K562 (cell line): Measurements from ENCODE around the gene CSF3. TPM values are rescaled to one million over a fixed set of nuclear protein-coding genes. Genes with fewer than 3 reads are reported as not detected.
A peak's percentile ranks its signal among the peaks of the same experiment; 100 is the strongest.

Experiments
- ATF3 ChIP-seq, 2 experiments: fragments of 450-650 bp in 1 of 2; sonication (generic) in 1 of 2; formaldehyde crosslinking in 1 of 2; IDR thresholded peaks in 1 of 2; conservative IDR thresholded peaks in 1 of 2; 2 replicates each; pipeline versions ENCODE4 v1.6.1 to v1.8.1; 2016 to 2023; ENCODE audit warnings: mild to moderate bottlenecking in 2 of 2, moderate library complexity in 2 of 2, inconsistent platforms in 1 of 2, missing genetic modification reagents in 1 of 2
- CREM ChIP-seq: IDR thresholded peaks from 2 replicates; pipeline ENCODE4 v1.6.1; 2014; ENCODE audit warnings: antibody characterized with exemption, low read depth
- E2F4 ChIP-seq: sonication (generic); formaldehyde crosslinking; IDR thresholded peaks from 2 replicates; pipeline ENCODE4 v1.8.0; 2022; ENCODE audit warnings: mild to moderate bottlenecking, low read depth, missing genetic modification reagents
- IRF9 ChIP-seq: fragments of 450-650 bp; IDR thresholded peaks from 2 replicates; pipeline ENCODE4 v1.6.1; 2016; ENCODE audit warnings: missing biosample characterization, missing genetic modification characterization
- MAX ChIP-seq: sonication (generic); formaldehyde crosslinking; IDR thresholded peaks from 2 replicates; pipeline ENCODE4 v1.9.0; 2022; ENCODE audit warnings: mild to moderate bottlenecking, missing genetic modification reagents
- MGA ChIP-seq: fragments of 450-650 bp; IDR thresholded peaks from 2 replicates; pipeline ENCODE4 v1.6.1; 2016; ENCODE audit warnings: mild to moderate bottlenecking, moderate library complexity
- NFIC ChIP-seq: fragments of 450-650 bp; IDR thresholded peaks from 2 replicates; pipeline ENCODE4 v1.6.1; 2017; ENCODE audit warnings: mild to moderate bottlenecking, inconsistent platforms
- PPARD ChIP-seq: fragments of 250-450 bp; sonication (Bioruptor Pico); IDR thresholded peaks from 2 replicates; pipeline ENCODE4 v1.8.0; 2022; ENCODE audit warnings: inconsistent platforms, mild to moderate bottlenecking, moderate library complexity
- THAP7 ChIP-seq: fragments of 250-450 bp; sonication (Bioruptor Pico); IDR thresholded peaks from 2 replicates; pipeline ENCODE4 v1.5.0; 2021
- XRCC4 ChIP-seq: IDR thresholded peaks from one replicate; pipeline ENCODE4 v1.6.1; 2011; ENCODE audit not compliant: insufficient read depth, insufficient read length; ENCODE audit errors: extremely low read depth
- ZNF444 ChIP-seq: fragments of 250-450 bp; sonication (Bioruptor Pico); IDR thresholded peaks from 2 replicates; pipeline ENCODE4 v1.4.0; 2020; ENCODE audit warnings: mild to moderate bottlenecking, moderate library complexity
- ZNF766 ChIP-seq: fragments of 200-800 bp; sonication (Bioruptor generic); conservative IDR thresholded peaks from 2 replicates; pipeline ENCODE4 v1.6.1; 2016; ENCODE audit warnings: missing genetic modification characterization, missing compliant biosample characterization
- polyA plus RNA-seq, 8 experiments: library from polyadenylated mRNA; depleted of rRNA in 4 of 8; stranded (reverse) in 5 of 8; unstranded in 3 of 8; fragments of >200 nt; fragmentation: Nextera tagmentation in 2 of 8; fragmentation: Illumina TruSeq in 1 of 8; extraction: Ambion mirVana in 2 of 8; extraction: Trizol in 1 of 8; gene quantifications; 2 replicates each; pipeline versions ENCODE4 v1.2.1 to v1.2.3, GENCODE V29; 2011 to 2014; ENCODE audit warnings: inconsistent platforms in 1 of 8, missing spikeins in 1 of 8
- total RNA-seq, 7 experiments: library from RNA; depleted of rRNA in 6 of 7; stranded (reverse); fragments of >200 nt in 6 of 7; fragmentation: Illumina TruSeq in 2 of 7; extraction: Trizol in 2 of 7; gene quantifications; 2 replicates each; pipeline versions ENCODE4 v1.2.1 to v1.2.3, GENCODE V29; 2011 to 2021; ENCODE audit warnings: low replicate concordance in 1 of 7

The CSF3 gene
- total and polyA plus RNA-seq, 9 of the 15 experiments (the other 6 are each of a cell fraction or from before 2014, with no cell fraction given): 0.19 TPM; not detected in 8

- TF ChIP-seq ATF3 (IDR thresholded peaks at IDR 0.05): no peak
- TF ChIP-seq ATF3 (CRISPR knock-in tag; conservative IDR thresholded peaks at IDR 0.05): no peak
- no peak for TF ChIP-seq E2F4 (CRISPR knock-in tag)
- no peak for TF ChIP-seq PPARD (CRISPR knock-in tag)
- no peak for TF ChIP-seq ZNF444 (CRISPR knock-in tag)
- no peak for TF ChIP-seq CREM
- TF ChIP-seq MAX (CRISPR knock-in tag): no peak
- TF ChIP-seq IRF9 (tag): no peak
- no peak for TF ChIP-seq XRCC4
- no peak for TF ChIP-seq ZNF766 (CRISPR knock-in tag)
- no peak for TF ChIP-seq MGA
- no peak for TF ChIP-seq THAP7
- 0 out of 2 replicates have a peak, but pooled peaks have one; percentile 4 for TF ChIP-seq NFIC
These were observed 35.3 kb upstream of the CSF3 start (continued) for GRCh38 chr17:39979893-39980350.
